Fibroblast of lung (primary cell): ENCODE measurements around the gene TUBD1. TPM values are rescaled to one million over a fixed set of nuclear protein-coding genes. Genes with fewer than 3 reads are reported as not detected.

Source experiments
- DNase-seq, 2 donors: peaks; one replicate each; pipeline versions ENCODE4 v3.0.0 to v3.0.0-alpha.2; 2010; ENCODE audit warnings: low read depth in 2 of 2
- H2AFZ ChIP-seq: 2 replicates; pipeline ENCODE4 v1.5.1; 2012; ENCODE audit warnings: low read length, control low read depth, inconsistent platforms
- H3K27ac ChIP-seq: 2 replicates; pipeline ENCODE4 v1.5.1; 2011; ENCODE audit warnings: low read length, control low read depth; ENCODE audit not compliant: insufficient read depth
- H3K27me3 ChIP-seq: 2 replicates; pipeline ENCODE4 v1.5.1; 2011; ENCODE audit warnings: mild to moderate bottlenecking, low read length; ENCODE audit not compliant: control insufficient read depth, insufficient read depth
- H3K36me3 ChIP-seq: 2 replicates; pipeline ENCODE4 v1.5.1; 2011; ENCODE audit warnings: low read length; ENCODE audit not compliant: control insufficient read depth, insufficient read depth
- H3K4me1 ChIP-seq: 2 replicates; pipeline ENCODE4 v1.5.1; 2011; ENCODE audit warnings: low read length; ENCODE audit not compliant: control insufficient read depth, insufficient read depth; ENCODE audit errors: extremely low read depth
- H3K4me2 ChIP-seq: 2 replicates; pipeline ENCODE4 v1.5.1; 2011; ENCODE audit warnings: low read length, control low read depth; ENCODE audit not compliant: insufficient read depth; ENCODE audit errors: extremely low read depth
- H3K4me3 ChIP-seq, 4 experiments: fragments of 200-600 bp in 1 of 4; sonication (generic) in 1 of 4; replicated peaks in 1 of 4; 2 replicates each; pipeline ENCODE4 v1.5.1; 2011 to 2016; ENCODE audit warnings: low read length in 4 of 4, low read depth in 3 of 4, mild to moderate bottlenecking in 3 of 4, control low read depth in 2 of 4, inconsistent platforms in 1 of 4, mixed read lengths in 1 of 4; ENCODE audit not compliant: insufficient read depth in 1 of 4; ENCODE audit errors: control extremely low read depth in 1 of 4
- H3K79me2 ChIP-seq: 2 replicates; pipeline ENCODE4 v1.5.1; 2012; ENCODE audit warnings: mild to moderate bottlenecking, low read length, inconsistent platforms; ENCODE audit not compliant: control insufficient read depth, insufficient read depth
- H3K9ac ChIP-seq: 2 replicates; pipeline ENCODE4 v1.5.1; 2011; ENCODE audit warnings: mild to moderate bottlenecking, low read length, control low read depth; ENCODE audit not compliant: insufficient read depth
- H3K9me3 ChIP-seq: 2 replicates; pipeline ENCODE4 v1.5.1; 2012; ENCODE audit warnings: low read depth, low read length; ENCODE audit not compliant: control insufficient read depth, insufficient read depth
- H4K20me1 ChIP-seq: 2 replicates; pipeline ENCODE4 v1.5.1; 2011; ENCODE audit warnings: low read length; ENCODE audit not compliant: control insufficient read depth, insufficient read depth; ENCODE audit errors: extremely low read depth
- EZH2 ChIP-seq: IDR thresholded peaks from 2 replicates; pipeline ENCODE4 v1.5.1; 2012; ENCODE audit warnings: low read length, control low read depth, mild to moderate bottlenecking; ENCODE audit errors: missing control alignments
- polyA plus RNA-seq, 2 donors: library from polyadenylated mRNA; depleted of rRNA in 1 of 2; stranded (reverse) in 1 of 2; unstranded in 1 of 2; fragments of >200 nt; gene quantifications; 2 replicates each; pipeline ENCODE4 v1.2.1, GENCODE V29; 2011 to 2012; ENCODE audit warnings: missing spikeins in 1 of 2
- total RNA-seq: library from RNA; depleted of rRNA; stranded (reverse); fragments of >200 nt; gene quantifications from 2 replicates; pipeline ENCODE4 v1.2.1, GENCODE V29; 2014
- TF ChIP-seq, protein P1 (sequence below), 2 donors: IDR thresholded peaks in 1 of 2; conservative IDR thresholded peaks in 1 of 2; 1 replicate in 1 of 2; 2 replicates in 1 of 2; pipeline ENCODE4 v1.5.1; 2011 to 2012; ENCODE audit warnings: low read length in 2 of 2, control low read depth in 1 of 2, inconsistent platforms in 1 of 2, low read depth in 1 of 2, mild to moderate bottlenecking in 1 of 2

The TUBD1 gene
- total and polyA plus RNA-seq, 2 donors (not counting 1 experiment from before 2014, with no cell fraction given) = 3.6 to 5.6 TPM

DNA sequence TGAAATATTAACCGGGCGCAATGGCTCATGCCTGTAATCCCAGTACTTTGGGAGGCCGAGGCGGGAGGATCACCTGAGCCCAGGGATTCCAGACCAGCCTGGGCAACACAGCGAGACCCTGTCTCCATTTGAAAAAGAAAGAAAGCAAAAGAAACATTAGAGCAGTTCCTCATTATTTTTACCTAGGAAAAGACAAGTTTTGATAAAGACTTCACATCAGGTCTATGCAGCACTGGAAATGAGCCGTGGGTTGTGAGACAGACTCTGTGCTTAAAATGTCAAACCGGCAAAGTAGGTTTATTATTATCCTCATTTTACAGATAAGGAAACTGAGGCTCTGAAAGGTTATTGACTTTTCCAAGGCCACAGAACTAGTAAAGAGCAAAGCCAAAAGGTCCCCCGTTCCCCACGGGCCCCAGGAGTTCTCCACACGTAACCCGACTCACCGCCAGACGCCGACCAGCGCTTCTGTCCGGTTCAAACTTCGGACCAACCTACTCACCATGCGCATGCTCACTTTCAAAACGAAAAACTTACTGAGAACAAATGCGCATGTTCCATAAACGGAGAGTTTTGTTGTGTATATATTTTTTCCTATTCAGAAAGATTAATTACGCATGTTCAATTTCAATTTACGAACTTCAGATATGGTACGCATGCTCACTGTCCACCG lies 356 bp downstream of the TUBD1 start:
- Histone ChIP-seq H3K4me3 (peak overlapping the region; percentile 62 to 96 (median 75)), H3K27ac (peak overlapping the region; percentile 20), H3K4me1 (peaks cover 6% of the 10 kb centered on the region), H3K4me2 (peak overlapping the region; percentile 70), H3K36me3 (no peaks in the 10 kb centered on the region), H3K27me3 (no peaks in the 10 kb centered on the region), H3K79me2 (peaks cover 39% of the 10 kb centered on the region), H3K9me3 (no peaks in the 10 kb centered on the region), H2AFZ (peak overlapping the region; percentile 71), H3K9ac (peak overlapping the region; percentile 37), H4K20me1 (no peaks in the 10 kb centered on the region)
- TF ChIP-seq, protein P1, sequence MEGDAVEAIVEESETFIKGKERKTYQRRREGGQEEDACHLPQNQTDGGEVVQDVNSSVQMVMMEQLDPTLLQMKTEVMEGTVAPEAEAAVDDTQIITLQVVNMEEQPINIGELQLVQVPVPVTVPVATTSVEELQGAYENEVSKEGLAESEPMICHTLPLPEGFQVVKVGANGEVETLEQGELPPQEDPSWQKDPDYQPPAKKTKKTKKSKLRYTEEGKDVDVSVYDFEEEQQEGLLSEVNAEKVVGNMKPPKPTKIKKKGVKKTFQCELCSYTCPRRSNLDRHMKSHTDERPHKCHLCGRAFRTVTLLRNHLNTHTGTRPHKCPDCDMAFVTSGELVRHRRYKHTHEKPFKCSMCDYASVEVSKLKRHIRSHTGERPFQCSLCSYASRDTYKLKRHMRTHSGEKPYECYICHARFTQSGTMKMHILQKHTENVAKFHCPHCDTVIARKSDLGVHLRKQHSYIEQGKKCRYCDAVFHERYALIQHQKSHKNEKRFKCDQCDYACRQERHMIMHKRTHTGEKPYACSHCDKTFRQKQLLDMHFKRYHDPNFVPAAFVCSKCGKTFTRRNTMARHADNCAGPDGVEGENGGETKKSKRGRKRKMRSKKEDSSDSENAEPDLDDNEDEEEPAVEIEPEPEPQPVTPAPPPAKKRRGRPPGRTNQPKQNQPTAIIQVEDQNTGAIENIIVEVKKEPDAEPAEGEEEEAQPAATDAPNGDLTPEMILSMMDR (conservative IDR thresholded peaks at IDR 0.05 in 1 of 2, IDR thresholded peaks at IDR 0.05 in 1 of 2; ENCODE audit: low read depth in 1 of 2, low read length in 2 of 2) = no peak
- TF ChIP-seq EZH2 = no peak
- peak in 1 of 2 donors; percentile 100 for DNase-seq

DNA sequence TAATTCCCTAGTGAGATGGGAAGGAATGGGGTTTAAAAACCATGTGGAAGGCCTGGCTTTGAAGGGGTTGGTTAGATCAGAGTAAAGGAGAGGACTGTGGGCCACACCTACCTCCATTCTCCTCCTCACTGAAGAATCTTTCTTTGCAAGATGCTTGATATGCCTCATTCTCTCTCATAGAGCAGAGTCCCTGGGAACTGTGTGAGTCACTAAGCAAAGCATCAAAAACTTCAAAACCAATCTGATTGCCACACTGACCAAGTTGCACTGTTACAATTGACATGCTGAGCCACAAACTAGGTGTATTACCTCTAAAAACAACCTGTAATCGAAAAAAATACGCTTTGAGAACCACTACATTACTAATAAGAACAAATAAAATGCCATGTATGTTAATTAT lies 2.0 kb downstream of the TUBD1 start:
- peaks cover 24% of the 10 kb centered on the region for H3K79me2 ChIP-seq
- no peaks in the 10 kb centered on the region for H3K9me3 ChIP-seq
- H3K4me3 ChIP-seq = no peak overlapping the region
- no peaks in the 10 kb centered on the region for H4K20me1 ChIP-seq
- H3K4me2 ChIP-seq = no peak overlapping the region
- no peak overlapping the region for H3K9ac ChIP-seq
- TF ChIP-seq, protein P1 (conservative IDR thresholded peaks at IDR 0.05 in 1 of 2, IDR thresholded peaks at IDR 0.05 in 1 of 2; ENCODE audit: low read depth in 1 of 2, low read length in 2 of 2) = no peak
- no peak for TF ChIP-seq EZH2
- H3K27me3 ChIP-seq = no peaks in the 10 kb centered on the region
- peaks cover 6% of the 10 kb centered on the region for H3K4me1 ChIP-seq
- DNase-seq = peak in 1 of 2 donors; percentile 20
- H3K36me3 ChIP-seq = no peaks in the 10 kb centered on the region
- no peak overlapping the region for H3K27ac ChIP-seq
- H2AFZ ChIP-seq = no peak overlapping the region

DNA sequence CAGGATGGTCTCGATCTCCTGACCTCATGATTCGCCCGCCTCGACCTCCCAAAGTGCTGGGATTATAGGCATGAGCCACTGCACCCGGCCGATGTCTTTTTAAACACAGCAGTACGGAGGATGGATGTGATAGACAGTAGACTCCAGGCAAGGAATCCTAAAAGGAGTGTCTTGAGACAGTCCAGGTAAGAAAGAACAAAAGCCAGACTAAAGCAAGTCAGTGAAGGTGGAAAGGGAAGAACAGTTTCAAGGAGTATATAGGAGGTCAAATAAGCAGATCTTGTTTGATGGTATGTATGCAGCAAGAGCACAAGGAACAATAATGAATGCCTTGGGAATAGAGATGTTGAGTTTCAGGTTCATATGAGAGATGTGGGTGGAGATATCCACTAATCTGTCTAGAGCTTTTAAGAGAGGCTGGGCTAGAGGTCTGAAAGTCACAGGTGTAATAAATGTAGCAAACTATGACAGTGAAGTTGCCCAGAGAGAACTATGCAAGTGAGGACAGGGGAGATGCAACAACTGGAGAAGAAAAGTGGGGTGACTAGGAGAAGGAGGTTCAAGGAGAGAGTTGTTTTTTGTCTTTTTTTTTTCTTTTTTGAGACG lies 4.5 kb downstream of the TUBD1 start:
- Histone ChIP-seq H3K36me3 (peaks cover 3% of the 10 kb centered on the region), H3K9me3 (no peaks in the 10 kb centered on the region), H3K79me2 (peaks cover 6% of the 10 kb centered on the region), H3K4me1 (peaks cover 3% of the 10 kb centered on the region), H3K27ac (no peak overlapping the region), H3K27me3 (no peaks in the 10 kb centered on the region), H3K4me3 (no peak overlapping the region), H3K9ac (no peak overlapping the region), H4K20me1 (no peaks in the 10 kb centered on the region), H3K4me2 (no peak overlapping the region), H2AFZ (no peak overlapping the region)
- TF ChIP-seq, protein P1 (conservative IDR thresholded peaks at IDR 0.05 in 1 of 2, IDR thresholded peaks at IDR 0.05 in 1 of 2; ENCODE audit: low read depth in 1 of 2, low read length in 2 of 2) = no peak
- no peak for TF ChIP-seq EZH2
- no peak for DNase-seq
